GM13977 (cell line): Measurements from ENCODE around the gene ZWILCH.

Experiments
- DNase-seq: peaks from one replicate; pipeline ENCODE4 v3.0.0; 2012; ENCODE audit warnings: low spot score
- CTCF ChIP-seq: IDR thresholded peaks from 2 replicates; pipeline ENCODE4 v1.5.1; 2012; ENCODE audit warnings: mild to moderate bottlenecking, control low read depth; ENCODE audit not compliant: insufficient read depth; ENCODE audit errors: extremely low read depth, missing control alignments
- in situ Hi-C: fragments of 300-500 bp; cut with MboI; formaldehyde crosslinking; loops from one replicate; pipeline ENCODE4 v1.12.0; 2022; ENCODE audit warnings: low sequenced_read_pairs, low pct_unique_long_range_greater_than_20kb, mixed read lengths, inconsistent platforms; ENCODE audit not compliant: unreplicated experiment

Gene ZWILCH

GRCh38 chr15:66564136-66565041, 59.3 kb downstream of the ZWILCH start:
- no peak for DNase-seq
- in situ Hi-C loops, result no loop called here
- no peak for TF ChIP-seq CTCF

GRCh38 chr15:66565141-66565641, 60.1 kb downstream of the ZWILCH start:
- no peak for TF ChIP-seq CTCF
- no peak for DNase-seq

GRCh38 chr15:66565741-66566144, 60.6 kb downstream of the ZWILCH start, which contains the start of gene LCTL:
Gene LCTL, minus strand, starts transcription at chr15:66565998. Its CDS starts 633 bp downstream, at chr15:66565365.
- DNase-seq, result no peak
- TF ChIP-seq CTCF, result no peak
- in situ Hi-C loops, result no loop called here

More at GRCh38 chr15:66565141-66565641, 60.1 kb downstream of the ZWILCH start:
- in situ Hi-C loops, result no loop called here

GRCh38 chr15:66566963-66567531, 61.9 kb downstream of the ZWILCH start:
- in situ Hi-C loops, result no loop called here
- DNase-seq, result peak; percentile 85
- TF ChIP-seq CTCF, result peak; percentile 70

- no peak for TF ChIP-seq CTCF
- DNase-seq, result no peak
- in situ Hi-C loops, result no loop called here
These were observed 62.8 kb downstream of the ZWILCH start for GRCh38 chr15:66567897-66568296.

- TF ChIP-seq CTCF, result no peak
- in situ Hi-C loops, result no loop called here
- no peak for DNase-seq
These were observed 64.5 kb downstream of the ZWILCH start for GRCh38 chr15:66569461-66570137.
